GM12865 (cell line): ENCODE measurements around the gene PIK3IP1.
"Not testable (repeated sequence)": the region's sequence is repeated elsewhere in the genome, so short reads cannot be mapped to it uniquely, and the experiment has no call there.

Experiments
- DNase-seq: peaks from one replicate; pipeline ENCODE4 v3.0.0; 2010; ENCODE audit warnings: low read depth
- H3K4me3 ChIP-seq: 2 replicates; pipeline ENCODE4 v1.5.1; 2011; ENCODE audit warnings: mild to moderate bottlenecking, low read depth, low read length, control low read depth
- TF ChIP-seq, protein P1 (sequence below): IDR thresholded peaks from 2 replicates; pipeline ENCODE4 v1.5.1; 2011; ENCODE audit warnings: low read length, control low read depth, low read depth, inconsistent platforms; ENCODE audit not compliant: insufficient read depth; ENCODE audit errors: missing control alignments

The PIK3IP1 gene

DNA sequence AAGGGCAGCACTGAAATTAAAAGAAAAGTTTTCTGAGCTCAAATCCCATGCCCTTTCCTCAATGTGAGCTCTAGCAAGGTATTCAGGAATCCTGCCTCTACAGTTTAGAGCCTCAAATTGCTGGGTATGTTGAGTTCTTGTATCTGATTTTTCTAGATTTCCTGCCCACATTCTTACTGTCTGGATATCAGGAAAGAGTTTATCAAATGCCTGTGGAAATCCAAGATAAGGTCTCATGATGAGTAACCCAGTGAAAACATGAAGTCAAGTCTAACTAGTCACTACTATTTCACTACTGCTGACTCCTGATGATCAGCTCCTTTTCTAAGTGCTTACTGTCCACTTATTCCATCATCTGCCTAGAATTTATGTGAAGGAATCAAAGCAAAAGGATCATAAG lies 50.4 kb downstream of the PIK3IP1 start:
- no peak overlapping the region for H3K4me3 ChIP-seq
- TF ChIP-seq, protein P1, sequence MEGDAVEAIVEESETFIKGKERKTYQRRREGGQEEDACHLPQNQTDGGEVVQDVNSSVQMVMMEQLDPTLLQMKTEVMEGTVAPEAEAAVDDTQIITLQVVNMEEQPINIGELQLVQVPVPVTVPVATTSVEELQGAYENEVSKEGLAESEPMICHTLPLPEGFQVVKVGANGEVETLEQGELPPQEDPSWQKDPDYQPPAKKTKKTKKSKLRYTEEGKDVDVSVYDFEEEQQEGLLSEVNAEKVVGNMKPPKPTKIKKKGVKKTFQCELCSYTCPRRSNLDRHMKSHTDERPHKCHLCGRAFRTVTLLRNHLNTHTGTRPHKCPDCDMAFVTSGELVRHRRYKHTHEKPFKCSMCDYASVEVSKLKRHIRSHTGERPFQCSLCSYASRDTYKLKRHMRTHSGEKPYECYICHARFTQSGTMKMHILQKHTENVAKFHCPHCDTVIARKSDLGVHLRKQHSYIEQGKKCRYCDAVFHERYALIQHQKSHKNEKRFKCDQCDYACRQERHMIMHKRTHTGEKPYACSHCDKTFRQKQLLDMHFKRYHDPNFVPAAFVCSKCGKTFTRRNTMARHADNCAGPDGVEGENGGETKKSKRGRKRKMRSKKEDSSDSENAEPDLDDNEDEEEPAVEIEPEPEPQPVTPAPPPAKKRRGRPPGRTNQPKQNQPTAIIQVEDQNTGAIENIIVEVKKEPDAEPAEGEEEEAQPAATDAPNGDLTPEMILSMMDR = no peak
- DNase-seq = no peak

DNA sequence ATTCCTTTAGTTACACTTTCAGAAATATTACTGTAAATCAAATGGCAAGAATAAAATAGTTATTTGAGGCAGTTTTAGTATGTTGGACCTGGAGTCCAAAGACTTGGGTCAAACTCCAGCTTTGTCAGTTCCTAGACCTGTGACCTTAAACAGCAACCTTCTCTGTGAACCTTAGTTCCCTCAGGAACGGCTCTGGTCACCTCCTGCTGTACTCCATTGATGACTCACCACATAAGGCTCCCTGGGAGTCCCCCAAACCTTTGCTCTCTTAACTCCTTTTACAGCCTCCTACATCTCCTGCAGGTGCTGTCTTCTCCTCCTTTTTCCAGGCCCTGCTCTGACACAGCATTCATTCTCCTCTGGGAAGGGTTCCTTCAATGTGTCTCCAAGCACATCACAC lies 51.1 kb downstream of the PIK3IP1 start:
- H3K4me3 ChIP-seq = no peak overlapping the region
- DNase-seq = no peak
- TF ChIP-seq, protein P1 = no peak

DNA sequence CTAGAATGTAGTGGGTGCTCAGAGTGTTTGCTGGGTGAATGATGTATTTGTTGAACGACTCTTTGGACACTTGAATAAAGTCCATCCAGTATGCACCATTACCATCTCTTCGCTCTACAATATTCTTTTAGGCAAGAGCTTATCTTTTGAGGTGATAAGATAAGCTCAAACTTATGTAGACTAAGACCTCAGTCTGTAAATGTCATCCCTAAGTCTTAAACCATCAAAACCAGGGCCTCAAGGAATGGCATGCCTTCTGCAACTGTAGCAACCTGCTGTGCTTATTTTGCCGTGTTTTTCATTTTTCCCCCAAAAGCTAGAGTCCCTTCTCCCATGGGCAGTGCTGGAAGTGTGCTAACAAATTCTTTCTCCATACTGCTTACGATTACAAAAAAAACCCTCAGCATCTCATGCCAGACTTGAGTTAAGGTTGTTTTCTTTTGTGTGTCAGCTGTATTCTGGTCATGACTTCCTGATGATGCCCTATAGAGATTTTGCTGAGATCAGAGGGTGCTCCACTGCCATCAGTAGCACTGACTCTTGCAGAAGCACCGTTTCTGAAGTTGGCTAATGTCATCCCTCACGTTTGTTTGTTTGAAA lies 52.4 kb downstream of the PIK3IP1 start:
- TF ChIP-seq, protein P1 = no peak
- DNase-seq = no peak
- H3K4me3 ChIP-seq = no peak overlapping the region

DNA sequence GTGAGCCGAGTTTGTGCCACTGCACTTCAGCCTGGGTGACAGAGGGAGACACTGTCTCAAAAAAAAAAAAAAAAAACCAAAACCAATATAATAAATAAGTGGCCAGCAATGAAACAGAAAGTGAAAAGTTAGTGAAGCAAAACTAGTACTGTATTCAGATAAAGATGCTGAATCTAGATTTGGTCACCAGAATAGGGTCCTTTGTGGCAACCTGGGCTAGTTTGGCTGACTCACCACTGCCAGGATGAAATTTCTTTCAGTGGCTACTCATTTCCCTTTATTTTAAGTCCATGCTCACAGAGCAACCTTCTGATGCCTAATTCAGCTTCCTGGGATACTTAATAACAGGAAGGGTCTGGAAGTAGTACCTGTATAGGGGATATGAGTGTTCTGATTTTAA lies 54.2 kb downstream of the PIK3IP1 start:
- peak; percentile 64 for DNase-seq
- H3K4me3 ChIP-seq = no peak overlapping the region
- TF ChIP-seq, protein P1 = no peak

DNA sequence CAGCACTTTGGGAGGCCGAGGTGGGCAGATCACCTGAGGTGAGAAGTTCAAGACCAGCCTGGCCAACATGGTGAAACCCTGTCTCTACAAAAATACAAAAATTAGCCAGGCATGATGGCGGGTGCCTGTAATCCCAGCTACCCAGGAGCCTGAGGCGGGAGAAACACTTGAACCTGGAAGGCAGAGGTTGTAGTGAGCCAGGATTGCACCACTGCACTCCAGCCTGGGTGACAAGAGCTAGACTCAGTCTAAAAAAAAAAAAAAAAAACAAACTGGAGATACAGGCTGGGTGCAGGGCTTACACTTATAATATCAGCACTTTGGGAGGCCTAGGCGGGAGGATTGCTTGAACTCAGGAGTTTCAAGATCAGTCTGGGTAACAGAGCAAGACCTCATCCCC lies 56.2 kb downstream of the PIK3IP1 start:
- DNase-seq, H3K4me3 ChIP-seq: not testable (repeated sequence)

DNA sequence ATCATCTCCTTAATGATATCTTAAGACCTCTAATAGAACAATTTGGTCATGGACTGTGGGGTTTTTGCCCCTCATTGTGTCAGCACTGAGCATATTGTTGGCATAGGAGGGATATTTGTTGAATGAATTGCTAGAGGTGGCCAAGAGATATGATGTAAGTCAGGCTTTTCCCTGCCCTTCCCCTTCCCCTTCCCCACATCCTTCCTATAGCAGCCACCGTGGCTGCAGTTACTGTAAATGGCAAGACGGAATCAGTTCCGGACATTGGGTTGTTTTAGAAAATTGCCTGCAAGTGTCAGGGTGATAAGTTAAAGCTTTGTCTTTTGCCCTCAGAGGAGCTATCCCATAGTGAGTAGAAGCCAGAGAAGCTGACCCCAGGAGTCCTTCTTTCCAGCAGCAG lies 57.2 kb downstream of the PIK3IP1 start:
- no peak overlapping the region for H3K4me3 ChIP-seq

DNA sequence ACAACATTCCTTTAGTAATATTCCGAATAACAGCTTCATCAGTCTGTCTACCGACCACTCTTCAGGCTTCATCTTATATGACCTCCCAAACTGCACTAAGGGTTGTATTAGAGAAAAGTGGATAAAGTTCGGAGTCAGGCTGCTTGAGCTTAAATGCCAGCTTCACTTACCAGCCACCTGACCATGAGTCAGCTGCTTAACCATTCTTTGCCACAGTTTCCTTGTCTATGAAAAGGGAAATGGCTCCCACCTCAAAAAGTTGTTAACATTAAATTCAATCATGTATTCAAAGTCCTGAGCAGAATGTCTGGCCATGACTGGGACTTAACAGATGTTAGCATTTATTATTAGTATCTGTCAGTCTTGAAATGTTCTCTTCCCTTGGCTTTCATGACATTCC lies 59.3 kb downstream of the PIK3IP1 start:
- DNase-seq = no peak
- no peak overlapping the region for H3K4me3 ChIP-seq
- TF ChIP-seq, protein P1 = no peak

More for the DNA sequence above, 57.2 kb downstream of the PIK3IP1 start:
- TF ChIP-seq, protein P1 = no peak
- DNase-seq = no peak
